ENCODE measurements around the gene MEPE. TPM values are rescaled to one million over a fixed set of nuclear protein-coding genes. Genes with fewer than 3 reads are reported as not detected.
A peak's percentile ranks its signal among the peaks of the same experiment; 100 is the strongest.

Gene MEPE
- total RNA-seq, 6 experiments from 2014 or later = not detected

GRCh38 chr4:87895964-87896621 is 63.3 kb downstream of the MEPE start:
- H3K4me3 Mint-ChIP-seq = no peak overlapping the region
- peaks cover 16% of the 10 kb centered on the region for H3K4me1 Mint-ChIP-seq (ENCODE audit: low read depth)
- H3K27ac Mint-ChIP-seq = no peak overlapping the region
- TF ChIP-seq CTCF (IDR thresholded peaks at IDR 0.05) = no peak
- peaks cover 27% of the 10 kb centered on the region for H3K27me3 Mint-ChIP-seq (ENCODE audit: insufficient read depth)
- DNase-seq = peak; percentile 1
- no peaks in the 10 kb centered on the region for H3K36me3 Mint-ChIP-seq (ENCODE audit: low read depth)
- peaks cover 11% of the 10 kb centered on the region for H3K9me3 Mint-ChIP-seq

Other genes starting within 250 kb of the MEPE start
- gene DSPP, start 224.4 kb upstream of the MEPE start, total RNA-seq (2021; fragmentation: NEBNext Ultra II Directional; extraction: Animal tissue kit (Norgen Biotek cat#: 25700)) = not detected
- not detected for gene DMP1, start 182.7 kb upstream of the MEPE start, total RNA-seq (2021; fragmentation: NEBNext Ultra II Directional; extraction: Animal tissue kit (Norgen Biotek cat#: 25700))
- gene IBSP, start 33.4 kb upstream of the MEPE start, total RNA-seq (2021; fragmentation: NEBNext Ultra II Directional; extraction: Animal tissue kit (Norgen Biotek cat#: 25700)) = not detected
- gene SPP1, start 142.7 kb downstream of the MEPE start, total RNA-seq (2021; fragmentation: NEBNext Ultra II Directional; extraction: Animal tissue kit (Norgen Biotek cat#: 25700)) = 10 to 100 TPM in 1 of 6 experiments, 1 to 10 TPM in 5; 5.9 to 10.8 (median 7.1) TPM
- gene PKD2, start 174.7 kb downstream of the MEPE start, total RNA-seq (2021; fragmentation: NEBNext Ultra II Directional; extraction: Animal tissue kit (Norgen Biotek cat#: 25700)) = 100 to 1,000 TPM in 1 of 6 experiments, 10 to 100 TPM in 5; 67.8 to 103 (median 70.4) TPM